Left forelimb (tissue), 1 donor: ENCODE results near the gene CHMP5.

Experiments
- DNase-seq: peaks from one replicate; pipeline ENCODE4 v3.0.0-alpha.2; 2018; ENCODE audit warnings: low spot score

Gene CHMP5

DNA sequence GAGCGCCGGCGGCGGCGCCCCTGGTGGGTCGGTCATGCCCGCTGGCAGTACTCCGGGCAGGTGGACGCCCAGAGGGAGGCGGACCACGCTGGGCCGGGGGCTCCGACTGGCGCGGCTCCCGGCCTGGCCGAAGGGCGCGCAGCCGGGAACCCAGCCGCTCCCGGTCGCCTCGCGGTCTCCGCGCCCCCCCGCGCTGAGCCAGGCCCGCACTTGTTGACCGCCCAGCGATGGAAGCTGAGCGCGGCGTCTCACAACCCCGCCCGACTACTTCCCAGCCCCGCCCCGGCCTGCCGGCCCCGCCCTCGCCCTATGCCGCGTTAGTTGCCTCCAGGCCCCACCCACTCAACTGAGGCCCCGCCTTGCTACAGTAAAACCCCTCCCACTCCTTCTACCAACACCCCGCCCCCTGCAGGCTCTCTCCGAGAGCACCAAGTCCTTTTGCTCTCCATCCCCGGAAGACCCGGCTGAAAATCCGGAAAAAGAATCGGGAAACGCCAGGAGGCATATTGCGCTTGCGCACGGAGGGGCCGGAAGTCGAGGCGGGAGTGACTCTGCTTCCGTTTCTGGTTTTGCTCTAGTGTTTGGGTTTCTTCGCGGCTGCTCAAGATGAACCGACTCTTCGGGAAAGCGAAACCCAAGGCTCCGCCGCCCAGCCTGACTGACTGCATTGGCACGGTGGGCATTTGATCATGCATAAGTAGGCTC is at the start of gene CHMP5, which contains the start of gene BAG1:
TSS of gene CHMP5 (plus strand) at position 577 of the 705 bp plus-strand sequence. CDS start at position 607, 30 bp downstream.
TSS of gene BAG1 (minus strand) at position 236 of the 705 bp plus-strand sequence.
- peak; percentile 100 for DNase-seq

DNA sequence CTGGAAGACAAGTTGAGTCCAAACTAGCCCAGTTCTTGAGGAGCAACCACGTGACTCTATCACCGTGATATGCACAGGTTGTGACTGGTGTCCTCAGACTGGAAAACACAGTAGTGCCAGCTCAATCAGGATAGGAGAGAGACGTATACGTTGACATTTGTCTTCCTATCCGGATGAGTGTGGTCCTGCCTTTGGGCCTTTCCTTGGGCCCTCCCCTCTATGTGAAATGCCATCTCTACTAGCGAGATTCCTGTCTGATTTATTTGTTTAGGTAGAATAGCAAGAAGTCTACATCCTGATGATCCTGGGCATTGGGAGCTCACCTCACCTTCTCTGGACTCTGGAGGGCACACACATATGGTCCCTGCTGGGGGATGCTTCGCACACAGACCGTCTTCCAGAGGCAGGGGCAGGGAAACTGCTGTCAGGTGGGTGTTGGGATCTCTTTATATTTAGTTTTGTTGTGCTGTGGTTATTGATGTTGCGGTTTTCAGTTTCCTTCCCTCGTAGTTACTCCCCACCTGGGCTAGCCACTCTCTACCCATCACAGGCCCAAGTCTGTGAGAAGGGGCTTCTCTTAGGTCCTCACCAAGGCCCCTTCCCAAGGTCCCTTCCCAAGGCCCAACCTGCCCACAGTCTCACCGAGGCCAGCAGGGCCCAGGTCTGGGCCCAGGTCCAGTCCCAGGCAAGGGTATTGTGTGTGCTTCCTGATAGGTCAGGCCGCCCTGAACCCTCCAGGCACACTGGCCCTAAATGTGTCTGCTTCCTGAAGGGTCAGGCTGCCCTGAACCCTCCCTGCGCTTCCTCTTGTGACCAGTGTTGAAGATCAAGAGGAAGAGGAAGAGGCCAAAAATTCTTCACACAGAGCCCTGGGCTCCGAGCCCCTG is 43.9 kb upstream of the CHMP5 start:
- no peak for DNase-seq

DNA sequence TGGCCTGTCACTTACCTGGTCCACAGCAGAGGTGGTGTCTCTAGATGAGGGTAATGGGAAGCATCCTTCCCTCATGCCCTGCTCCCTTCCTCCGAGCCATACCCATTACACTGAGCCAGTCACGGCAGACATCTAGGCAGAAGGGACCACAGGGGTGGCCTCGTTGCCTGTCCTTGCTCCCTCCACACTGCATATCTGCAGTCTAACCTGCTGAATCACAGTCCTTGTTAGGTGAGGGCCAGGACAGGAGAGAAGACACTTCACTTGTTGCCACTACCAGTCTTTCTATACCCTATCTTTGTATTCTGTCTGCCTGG is 43.3 kb upstream of the CHMP5 start:
- DNase-seq = no peak

DNA sequence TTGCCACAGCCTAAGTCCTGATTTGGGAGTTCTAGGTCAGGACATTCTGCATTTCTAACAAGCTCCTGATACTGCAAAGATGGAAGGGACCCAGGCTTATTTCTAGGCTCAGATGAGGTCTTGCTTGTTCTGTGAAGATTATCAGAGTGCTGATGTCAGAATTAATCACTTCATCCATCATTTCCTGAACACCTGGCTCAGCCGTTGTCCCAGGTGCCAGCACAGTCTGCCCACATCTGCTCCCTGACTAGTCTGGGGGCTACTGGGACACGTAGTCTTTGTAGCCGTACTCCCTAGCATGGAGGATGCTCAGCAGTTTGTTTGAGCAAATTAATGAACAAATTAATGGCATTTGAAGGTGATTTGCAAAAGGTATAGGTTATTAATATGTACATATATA is 42.8 kb upstream of the CHMP5 start:
- no peak for DNase-seq

DNA sequence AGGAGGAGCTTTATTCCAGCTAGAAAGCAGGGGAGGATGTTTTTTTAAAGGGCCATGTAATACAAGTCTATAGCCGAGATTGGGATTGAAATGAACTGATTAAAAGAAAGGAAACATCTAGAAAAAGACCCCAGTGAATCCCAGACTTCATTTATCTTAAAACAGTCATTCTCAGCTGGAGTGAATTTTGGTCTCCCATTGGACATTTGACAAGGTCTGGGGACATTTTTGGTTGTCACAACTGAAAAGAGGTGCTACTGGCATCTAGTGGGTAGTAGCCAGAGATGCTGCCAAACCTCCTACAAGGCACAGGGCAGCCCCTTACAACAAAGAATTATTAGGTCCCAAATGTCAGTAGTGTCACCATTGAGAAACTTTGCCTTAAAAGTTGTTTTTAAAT is 41.2 kb upstream of the CHMP5 start:
- DNase-seq = no peak

DNA sequence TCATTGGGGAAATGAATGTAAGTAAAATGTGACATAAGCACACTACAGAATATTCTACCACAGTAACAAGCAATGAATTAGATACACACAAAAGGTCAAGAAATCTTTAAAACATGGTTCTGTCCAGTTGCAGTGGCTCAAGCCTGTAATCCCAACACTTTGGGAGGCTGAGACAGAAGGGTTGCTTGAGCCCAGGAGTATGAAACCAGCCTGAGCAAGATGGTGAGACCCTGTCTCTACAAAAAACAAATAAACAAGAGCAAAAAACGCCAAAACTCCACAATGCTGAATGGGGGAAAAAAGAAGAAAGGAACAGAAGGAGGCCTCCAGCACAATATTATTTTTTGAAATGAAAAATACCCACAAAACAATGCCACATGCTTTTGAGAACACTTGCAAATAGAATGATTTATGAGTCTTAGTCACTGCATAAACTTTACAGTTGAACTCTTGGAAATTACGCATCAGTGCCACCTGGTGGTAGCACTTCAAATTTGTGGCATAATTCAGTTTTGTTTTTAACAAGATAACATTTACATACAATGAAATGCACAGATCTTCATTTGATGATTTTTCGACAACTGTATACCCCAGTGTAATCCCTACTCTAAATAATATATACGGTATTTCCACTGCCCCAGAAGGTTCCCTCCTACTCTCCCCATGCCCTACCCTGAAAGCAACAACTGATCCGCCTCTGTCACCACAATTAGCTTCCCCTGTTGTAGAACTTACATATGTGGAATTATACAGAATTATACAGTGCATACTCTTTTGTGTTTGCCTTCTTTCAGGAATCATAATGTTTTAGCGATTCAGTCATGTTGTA is 39.3 kb upstream of the CHMP5 start:
- peak; percentile 73 for DNase-seq

DNA sequence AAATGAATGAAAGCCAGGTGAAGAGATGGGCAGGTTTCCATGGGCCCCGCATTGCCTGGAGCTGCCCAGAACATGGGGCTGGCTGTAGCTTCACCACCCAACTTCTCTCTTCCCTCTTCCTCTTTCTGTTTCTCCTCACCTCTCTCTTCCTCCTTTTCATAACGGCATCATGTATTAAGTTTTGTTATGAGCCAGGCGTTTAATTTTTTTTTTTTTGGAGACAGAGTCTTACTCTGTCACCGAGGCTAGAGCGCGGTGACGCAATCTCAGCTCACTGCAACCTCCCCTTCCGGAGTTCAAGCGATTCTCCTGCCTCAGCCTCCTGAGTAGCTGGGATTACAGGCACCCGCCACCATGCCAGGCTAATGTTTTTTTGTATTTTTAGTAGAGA is 37.8 kb upstream of the CHMP5 start:
- no peak for DNase-seq

DNA sequence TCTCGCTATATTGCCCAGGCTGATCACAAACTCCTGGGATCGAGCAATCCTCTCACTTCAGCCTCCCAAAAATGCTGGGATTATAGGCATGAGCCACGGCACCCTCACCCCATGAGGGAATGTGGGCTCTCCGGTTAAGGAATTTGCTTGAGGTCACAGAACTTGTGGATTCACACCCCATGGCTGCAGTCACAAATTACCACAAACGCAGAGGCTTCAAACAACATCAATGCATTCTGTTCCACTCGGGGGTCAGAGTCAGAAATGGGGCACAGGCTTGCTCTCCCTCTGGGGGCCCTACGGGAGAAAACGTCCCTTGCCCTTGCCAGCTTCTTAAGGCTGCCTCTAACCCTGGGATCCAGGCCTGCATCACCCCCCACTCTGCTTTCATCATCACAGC is 37.1 kb upstream of the CHMP5 start:
- DNase-seq = no peak

DNA sequence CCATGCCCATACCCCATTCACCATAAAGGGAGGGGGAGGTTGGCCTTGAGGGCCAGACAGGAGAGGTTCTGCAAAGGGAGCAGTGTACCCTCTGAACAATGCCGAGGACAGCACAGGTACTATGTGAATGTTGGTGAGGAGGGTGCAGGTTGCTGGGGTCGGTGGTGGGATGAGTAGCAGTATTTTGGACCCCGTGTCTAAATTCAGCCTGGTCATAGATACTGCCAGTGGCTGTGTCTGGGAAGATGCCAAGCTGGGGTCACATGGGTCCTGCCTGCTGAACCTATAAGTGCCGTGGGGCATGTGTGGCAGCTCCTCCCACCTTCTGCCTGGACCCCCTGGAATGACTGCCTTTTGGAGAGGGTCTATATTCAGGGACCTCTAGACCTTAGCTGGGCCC is 36.2 kb upstream of the CHMP5 start:
- no peak for DNase-seq

DNA sequence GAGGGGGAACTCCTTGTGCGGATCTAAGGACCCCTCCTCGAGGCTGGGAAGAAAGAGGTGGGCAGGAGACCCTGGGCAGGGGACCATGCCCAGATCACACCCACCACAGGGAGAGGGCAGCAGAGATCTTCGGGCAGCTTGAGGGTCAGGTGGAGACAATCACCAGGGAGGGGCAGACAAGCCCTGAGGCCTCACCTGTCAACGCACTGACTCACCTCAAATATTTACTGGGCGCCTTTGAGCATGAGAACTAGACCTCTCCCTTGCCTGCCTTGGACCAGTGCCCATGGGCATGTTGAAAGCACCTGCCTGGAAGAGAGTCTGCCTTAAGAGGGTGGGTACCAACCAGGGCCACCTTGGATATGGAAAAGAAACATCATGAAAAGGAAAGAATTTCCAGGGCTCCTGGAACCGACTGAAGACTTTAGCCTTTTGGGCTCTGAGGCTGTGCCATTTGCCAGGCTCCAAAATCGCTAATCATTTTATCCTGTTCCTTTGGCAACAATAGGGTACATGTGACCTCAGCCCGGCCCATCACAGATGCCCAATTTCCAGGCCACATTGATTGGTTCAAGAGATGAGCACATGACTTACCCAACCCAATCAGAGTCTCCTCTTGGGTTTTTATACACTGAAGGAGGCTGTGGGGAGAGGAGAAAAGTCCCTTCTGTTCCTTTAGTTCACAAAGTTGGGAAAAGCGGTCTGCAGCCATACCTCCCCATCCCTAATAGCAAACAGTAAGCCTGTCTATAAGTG is 35.3 kb upstream of the CHMP5 start:
- no peak for DNase-seq

DNA sequence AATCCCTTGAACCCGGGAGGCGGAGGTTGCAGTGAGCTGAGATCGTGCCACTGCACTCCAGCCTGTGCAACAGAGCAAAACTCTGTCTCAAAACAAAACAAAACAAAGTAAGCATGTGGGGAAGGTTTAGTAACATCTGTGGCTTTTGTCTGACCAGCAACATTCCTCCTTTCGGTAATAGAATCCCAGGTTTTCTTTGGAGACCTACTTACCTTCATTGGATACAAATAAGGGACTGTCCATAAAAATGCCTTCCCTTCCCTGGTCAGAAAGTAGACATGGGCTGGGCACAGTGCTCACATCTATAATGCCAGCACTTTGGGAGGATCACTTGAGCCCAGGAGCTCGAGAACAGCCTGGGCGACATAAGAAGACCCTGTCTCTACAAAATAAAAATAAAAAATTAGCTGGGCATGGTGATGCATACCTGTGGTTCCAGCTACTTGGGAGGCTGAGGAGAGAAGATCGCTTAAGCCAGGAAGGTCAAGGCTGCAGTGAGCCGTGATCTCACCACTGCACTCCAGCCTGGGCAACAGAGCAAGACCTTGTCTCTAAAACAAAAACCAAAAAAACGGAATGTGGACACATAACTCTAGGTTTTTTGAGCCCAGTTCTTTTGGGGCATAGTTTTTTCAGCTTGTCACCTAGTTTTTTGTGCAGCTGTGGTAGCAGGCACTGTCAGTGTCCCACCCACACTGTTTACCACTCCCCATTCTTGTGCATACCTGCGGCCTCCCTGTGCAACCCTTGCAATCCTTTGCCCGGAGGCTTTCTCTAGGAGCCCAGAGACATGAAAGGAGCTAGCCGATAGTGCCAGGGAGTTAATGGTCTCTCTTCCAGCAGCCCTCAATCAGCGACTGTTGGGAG is 33.9 kb upstream of the CHMP5 start:
- DNase-seq = no peak

DNA sequence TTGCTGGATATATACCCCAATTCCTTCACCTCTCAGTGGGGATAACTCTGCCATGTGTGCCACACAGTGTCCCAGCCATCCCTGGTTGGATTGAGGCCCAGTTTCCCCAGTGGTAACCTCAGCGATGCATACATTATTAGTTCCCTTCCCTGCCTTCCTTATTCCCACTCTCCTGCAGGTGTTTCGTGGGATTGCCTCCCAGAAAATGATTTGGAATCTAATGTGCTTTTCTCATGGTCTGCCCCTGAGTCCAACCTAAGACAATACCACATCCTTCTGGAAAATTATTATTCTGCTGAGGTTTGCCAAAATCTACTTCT is 33.3 kb upstream of the CHMP5 start:
- DNase-seq = no peak

DNA sequence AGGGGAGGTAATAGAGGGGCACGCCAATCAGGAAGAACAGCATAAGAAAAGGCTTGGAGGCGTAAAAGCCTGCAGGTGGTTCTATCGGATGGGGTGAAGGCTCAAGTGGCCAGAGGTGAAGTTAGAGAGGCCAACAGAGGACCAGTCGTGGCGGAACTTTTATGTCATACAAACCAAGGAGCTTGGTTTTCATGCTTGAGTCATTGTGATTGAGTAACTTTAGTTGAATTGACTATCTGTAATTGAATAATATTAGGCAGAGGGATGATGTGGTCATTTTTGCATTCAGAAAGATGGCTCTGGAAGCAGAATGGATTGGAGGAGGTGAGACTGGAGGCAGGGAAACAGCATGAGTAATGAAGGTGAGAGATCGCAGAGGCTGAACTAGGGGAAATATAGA is 32.0 kb upstream of the CHMP5 start:
- no peak for DNase-seq

DNA sequence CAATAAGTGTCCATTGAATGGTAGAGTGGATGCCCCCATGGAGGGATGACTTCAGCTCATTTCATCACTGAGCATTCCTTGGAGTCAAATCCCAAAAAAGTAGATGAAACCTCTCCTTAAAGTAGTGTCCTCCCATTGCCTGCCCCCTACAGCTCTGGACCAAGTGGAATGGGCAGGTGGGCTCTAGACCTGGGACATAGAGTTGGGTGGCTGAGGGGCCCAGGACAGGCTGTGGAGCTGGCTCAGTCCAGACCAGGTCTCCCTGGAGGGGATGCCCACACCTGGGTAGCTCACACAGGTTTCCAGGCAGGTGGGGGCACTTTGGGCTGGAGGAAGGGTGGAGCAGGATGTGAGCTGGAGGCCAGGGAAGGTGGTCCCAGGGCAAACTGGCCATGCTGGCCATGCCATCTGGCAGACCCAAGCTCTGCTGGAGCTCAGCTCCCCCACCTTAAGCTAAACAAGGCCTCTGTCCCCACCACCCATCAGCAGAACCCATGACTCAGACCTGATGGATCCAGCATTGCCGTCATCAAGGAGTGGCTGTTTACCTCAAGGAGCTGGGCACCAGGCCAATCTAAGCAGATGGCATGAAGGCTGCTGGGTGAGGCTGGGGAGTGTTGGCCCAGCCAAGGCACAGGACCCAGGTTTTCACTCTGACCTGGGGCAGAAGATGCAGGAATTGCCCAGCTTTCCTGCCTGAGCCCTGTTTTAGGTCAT is 31.1 kb upstream of the CHMP5 start:
- DNase-seq = no peak

DNA sequence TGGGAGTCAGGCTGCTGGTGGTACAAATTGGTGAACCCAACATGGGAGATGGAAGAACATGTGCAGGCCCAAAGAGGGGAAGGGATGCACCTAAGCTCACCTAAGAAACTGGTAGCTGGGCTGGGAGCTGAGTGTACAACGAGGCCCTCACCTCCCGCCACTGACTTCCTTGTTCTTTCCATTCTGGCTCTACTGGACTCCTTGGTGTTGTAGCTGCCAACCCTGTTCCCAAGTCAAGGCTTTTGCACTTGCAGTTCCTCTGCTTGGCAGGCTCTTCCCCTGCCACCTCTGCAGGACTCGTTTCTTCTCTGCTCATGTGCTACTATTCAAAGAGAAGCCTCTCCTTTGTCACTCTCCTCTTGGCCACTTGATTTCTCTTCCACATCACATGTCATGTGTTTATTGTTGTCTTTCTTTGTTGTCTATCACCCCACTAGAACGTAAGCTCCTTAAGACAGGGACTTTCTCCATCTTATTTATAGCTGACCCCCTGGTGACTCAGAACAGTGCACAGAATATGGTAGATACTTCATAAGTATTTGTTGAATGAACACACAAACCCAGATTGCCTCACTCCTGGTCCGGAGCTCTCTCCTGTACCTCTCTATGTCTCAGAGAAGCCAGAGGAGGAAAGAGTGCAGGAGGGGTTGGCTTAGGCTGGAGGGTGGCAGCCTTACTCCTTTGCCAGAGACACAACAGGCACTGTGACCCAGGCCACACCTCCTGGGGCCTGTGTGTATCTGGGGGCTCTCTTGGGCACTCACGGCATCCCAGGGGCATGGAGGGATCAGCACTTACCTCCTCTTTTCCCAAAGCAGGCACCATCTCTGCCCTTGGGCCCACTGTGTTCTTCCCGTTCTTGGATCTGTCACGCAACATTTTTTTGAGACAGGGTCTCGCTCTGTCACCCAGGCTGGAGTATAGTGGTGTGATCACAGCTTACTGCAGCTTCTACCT is 30.1 kb upstream of the CHMP5 start:
- DNase-seq = no peak

DNA sequence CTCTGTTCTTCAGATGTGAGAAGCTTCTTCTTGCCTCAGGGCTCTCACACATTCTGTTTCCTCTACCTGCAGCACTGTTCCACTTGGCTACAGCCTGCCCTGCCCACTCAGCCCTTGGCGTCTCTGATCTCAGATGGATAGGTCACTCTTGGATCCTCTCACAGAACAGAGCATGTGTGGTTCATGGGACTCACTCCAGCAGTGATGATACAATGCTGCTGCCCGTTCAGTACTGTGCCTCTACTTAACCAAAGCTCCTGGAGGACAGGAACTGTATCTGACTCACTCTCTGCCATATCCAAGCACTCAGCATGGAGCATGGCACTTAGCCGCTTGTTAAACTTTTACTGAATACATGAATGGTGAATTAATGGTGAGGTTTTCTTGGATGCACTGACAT is 28.3 kb upstream of the CHMP5 start:
- no peak for DNase-seq

DNA sequence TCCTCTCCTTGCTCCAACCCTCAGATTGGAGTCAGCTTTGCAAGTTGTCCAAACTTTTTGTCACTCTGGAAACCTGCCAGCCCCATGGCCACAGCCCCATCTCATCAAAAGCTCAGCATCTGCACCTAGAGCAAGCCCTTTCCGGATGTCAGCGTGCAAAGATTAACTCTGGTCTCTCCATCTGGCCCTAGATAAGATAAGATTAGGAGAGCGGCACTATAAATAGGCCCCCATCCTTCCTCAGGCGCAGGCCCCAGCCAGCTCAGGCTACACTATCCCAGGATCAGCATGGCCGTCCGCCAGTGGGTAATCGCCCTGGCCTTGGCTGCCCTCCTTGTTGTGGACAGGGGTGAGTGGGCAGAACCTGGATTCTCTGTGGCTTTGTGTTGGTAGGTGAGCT is 24.9 kb upstream of the CHMP5 start, which contains the start of gene SPINK4:
TSS of gene SPINK4 (plus strand) at position 247 of the 400 bp plus-strand sequence. CDS start at position 289, 42 bp downstream.
- peak; percentile 33 for DNase-seq

DNA sequence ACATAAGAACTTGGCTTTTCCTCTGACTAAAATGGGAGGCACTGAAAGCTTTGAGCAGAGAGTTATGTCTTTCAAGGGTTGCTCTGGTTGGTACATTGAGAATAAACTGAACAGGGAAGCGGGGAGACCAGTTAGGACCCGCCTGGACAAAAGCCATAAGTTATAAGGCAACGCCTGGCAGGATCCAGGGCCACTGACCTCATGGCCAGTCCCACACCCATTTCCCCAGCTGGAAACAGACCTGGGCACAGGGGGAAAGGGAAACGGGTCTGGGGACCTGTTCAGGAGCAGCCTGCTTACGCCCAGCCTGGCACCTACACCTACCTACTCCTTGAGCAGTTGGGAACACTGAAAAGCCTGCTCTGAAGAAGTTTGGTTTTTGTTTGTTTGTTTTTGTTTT is 23.6 kb upstream of the CHMP5 start:
- no peak for DNase-seq

DNA sequence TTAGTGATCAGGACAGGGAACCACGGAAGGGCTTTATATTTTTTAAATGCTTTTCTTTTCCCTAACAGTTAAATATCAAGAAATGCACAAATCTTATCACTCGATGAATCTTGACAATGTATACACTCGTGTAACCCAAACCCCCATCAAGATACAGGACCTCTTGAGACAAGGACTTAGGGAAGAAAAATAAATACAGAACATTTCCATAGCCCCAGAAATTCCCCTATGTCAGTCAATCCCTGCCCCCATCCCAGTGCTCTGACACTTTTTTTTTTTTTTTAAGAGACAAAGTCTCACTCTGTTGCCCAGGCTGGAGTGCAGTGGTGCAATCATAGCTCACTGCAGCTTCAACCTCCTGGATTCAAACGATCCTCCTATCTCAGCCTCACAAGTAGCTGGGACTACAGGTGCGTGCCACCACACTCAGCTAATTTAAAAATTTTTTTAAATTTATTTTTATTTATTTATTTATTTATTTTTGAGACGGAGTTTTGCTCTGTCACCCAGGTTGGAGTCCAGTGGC is 22.2 kb upstream of the CHMP5 start:
- no peak for DNase-seq
